GM18505 (cell line): ENCODE results near the gene PAFAH1B2.
"Not testable (repeated sequence)": the region's sequence is repeated elsewhere in the genome, so short reads cannot be mapped to it uniquely, and the experiment has no call there.

Experiments
- ATAC-seq: cut with Tn5 transposase; IDR thresholded peaks from one replicate; pipeline ENCODE4 v1.9.1; 2021; ENCODE audit not compliant: unreplicated experiment
- POLR2A ChIP-seq: IDR thresholded peaks from 4 replicates; pipeline ENCODE4 v1.6.1; 2011; ENCODE audit warnings: borderline replicate concordance; ENCODE audit not compliant: insufficient read depth, insufficient read length; ENCODE audit errors: extremely low read depth

Gene PAFAH1B2

GRCh38 chr11:117172724-117173421, 28.8 kb downstream of the PAFAH1B2 start:
- ATAC-seq: no peak
- no peak for TF ChIP-seq POLR2A

DNA sequence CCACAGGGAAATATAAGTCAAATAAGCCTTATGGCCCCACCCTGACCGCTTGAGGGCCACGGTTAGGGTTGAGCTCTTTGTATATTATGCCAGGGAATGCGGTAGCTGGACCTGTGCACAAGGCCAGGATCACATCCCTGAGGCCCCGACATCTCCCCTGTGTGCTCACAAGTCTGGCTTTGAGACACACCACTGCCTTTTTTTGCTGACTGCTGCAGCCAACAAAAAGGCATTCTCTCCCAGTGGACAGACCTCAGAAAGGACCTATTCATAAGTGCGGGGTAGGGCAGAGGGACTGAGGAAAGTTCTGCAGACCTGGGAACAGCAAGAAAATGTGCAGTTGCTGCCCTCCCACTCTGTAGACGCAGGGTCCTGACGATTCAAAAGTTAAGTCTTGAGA, 31.0 kb downstream of the PAFAH1B2 start:
- ATAC-seq: no peak
- no peak for TF ChIP-seq POLR2A

DNA sequence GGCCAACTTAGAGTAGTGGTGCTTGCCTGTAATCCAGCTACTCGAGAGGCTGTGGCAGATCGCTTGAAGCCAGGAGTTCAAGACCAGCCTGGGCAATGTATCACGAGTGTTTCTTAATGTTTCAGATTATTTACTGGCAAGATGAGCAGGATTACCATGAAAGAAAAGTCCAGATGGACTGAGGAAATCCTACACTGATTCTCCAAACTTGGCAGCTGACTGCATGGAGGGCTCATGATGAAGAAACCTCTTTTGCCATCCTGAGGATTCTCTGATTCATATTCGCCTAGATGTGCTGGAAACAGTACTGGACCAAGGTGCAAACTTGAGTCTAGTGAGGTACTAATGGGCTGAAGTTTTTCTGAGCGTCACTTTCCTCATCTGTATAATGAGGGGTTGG, 31.7 kb downstream of the PAFAH1B2 start:
- ATAC-seq: no peak
- TF ChIP-seq POLR2A: no peak

DNA sequence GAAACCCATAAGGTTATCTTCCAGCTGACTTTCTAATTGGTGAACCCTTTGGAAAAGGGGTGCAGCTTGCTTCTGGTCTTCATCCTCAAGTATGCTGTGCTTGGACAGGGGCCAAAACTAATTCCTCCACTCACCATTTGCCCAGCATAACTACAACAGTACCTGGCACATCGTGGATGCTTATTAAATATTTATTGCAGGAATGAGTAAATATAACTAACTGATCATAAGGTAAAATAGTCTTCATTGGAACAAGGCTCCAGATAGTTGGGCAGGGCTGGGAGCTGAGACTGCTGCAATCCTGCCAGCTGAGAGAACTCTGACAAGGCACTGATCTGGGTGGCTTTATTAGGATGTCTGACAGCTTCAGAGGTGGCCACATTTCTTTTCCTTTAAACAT, 32.1 kb downstream of the PAFAH1B2 start:
- ATAC-seq: no peak
- TF ChIP-seq POLR2A: no peak

DNA sequence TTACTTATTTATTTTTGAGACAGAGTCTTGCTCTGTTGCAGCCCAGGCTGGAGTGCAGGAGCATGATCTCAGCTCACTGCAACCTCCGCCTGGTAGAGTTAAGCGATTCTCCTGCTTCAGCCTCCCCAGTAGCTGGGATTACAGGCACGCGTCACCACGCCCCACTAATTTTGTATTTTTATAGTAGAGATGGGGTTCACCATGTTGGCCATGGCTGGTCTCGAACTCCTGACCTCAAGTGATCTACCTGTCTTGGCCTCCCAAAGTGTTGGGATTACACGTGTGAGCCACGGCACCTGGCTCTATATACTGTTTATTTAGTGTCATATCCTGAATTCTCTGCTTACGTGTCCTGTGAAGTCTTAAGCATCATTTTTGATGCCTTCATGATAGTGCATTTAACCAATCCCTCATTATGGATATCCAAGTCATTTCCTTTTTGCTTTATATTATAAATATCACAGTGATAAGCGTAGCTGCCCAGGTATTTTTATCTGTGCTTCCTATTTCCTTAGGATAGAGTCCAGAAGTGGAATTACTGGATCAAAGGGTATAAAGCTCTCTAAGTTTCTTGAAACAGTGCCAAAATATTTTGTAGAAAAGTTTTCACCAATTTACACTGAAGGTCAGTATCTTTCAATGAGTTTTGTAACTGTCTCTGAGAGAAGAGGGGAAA, 33.6 kb downstream of the PAFAH1B2 start:
- ATAC-seq: no peak
- no peak for TF ChIP-seq POLR2A

DNA sequence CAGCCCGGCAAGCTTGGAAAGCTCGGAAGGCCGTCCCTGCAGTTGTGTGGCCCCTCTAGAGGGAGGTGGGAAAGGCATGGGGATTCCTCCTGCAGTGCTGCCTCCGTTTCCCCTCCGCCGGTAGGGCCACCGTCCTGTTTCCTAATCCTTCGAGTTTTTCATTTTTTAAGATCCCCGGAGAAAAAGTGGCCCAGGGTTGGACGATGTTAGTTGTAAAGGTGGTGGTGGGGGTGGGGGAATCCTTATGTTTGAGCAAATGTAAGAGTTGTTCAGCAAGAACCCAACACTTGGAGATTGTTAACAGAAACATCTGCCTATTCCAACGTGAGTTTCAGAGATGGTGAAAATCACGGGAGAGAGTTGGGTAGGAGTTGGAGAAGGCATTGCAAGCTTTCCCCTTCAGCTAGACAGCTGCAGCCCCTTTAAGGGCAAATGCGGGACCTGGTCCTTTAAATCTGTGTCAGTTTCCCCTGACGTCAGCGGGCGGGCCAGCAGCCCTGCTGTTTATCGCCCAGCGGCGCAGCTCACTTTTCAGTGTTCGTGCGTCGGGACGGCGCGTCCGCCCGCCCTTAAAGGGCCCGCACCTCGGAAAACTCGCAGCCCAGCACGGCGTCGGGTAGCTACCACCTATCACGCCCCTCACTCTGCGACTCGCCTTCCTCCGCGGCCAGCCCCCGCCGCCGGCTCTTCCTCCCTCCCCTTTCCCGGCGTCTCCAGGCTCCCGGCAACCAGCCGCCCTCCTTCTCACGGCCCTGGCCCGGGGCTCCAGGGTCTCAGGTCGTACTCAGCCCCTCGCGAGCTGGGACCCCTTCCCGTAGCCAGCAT, 34.3 kb downstream of the PAFAH1B2 start, which contains the start of gene SIDT2:
Gene SIDT2, plus strand, starts transcription at position 534 of the 825 bp plus-strand sequence. CDS start 521 bp downstream, outside the sequence.
- TF ChIP-seq POLR2A: peak; percentile 75
- peak; percentile 88 for ATAC-seq

DNA sequence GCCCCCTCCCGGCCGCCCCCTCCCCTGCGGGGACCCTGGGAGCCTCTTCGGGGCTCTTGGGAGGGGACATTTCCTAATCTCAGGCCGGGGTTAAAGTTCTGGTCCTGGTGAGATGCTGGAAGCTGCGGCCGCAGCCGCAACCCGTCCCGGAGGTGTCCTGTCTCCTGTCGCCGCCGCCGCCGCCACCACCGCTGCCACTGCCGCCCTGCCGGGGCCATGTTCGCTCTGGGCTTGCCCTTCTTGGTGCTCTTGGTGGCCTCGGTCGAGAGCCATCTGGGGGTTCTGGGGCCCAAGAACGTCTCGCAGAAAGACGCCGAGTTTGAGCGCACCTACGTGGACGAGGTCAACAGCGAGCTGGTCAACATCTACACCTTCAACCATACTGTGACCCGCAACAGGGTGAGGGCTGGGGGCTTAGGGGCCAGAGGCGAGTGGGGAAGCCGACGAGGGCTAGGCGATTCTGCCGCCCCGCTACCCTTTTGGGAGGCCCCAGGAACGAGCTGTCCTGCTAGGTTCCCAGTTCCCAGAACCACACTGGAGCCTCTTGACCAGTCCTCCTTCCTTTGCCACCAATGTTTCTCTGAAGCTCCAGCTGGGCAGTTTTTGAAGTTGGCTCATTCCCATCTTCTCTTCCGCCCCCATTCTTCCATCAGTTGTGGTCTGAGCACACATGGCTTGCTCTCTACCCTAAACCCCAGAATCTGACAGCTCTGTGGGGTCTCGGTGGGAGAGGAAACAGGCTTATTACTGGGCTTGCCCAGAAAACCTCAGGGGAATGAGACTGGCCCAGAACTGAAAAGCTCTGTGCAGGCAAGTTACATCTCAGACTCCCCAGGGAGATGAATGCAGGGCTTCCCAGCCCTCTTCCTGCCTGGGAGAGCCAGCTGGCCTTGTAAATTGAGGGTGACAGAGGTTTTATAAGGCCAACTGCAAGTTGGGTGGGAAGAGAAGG, 35.2 kb downstream of the PAFAH1B2 start:
- TF ChIP-seq POLR2A: no peak
- ATAC-seq: peak; percentile 31

DNA sequence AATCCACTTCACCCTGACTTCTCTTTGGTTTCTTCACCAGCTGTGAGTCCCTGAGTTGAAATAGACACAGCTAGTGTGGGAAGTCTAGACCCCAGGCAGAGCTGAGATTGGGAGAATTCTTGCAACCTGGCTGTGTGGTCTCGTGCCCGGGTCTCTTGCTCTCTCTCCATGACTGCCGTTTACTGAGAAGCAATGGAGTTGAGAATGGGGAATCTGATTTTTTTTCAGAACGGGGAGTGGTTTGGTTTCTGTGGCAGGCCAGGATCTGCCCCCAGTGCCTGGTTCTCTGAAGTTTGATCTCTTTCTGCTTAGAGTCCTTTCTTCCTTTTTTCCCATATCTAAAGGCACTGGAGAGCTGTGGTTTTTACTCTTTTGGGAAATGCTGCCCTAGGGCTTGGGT, 35.9 kb downstream of the PAFAH1B2 start:
- ATAC-seq: no peak
- no peak for TF ChIP-seq POLR2A

DNA sequence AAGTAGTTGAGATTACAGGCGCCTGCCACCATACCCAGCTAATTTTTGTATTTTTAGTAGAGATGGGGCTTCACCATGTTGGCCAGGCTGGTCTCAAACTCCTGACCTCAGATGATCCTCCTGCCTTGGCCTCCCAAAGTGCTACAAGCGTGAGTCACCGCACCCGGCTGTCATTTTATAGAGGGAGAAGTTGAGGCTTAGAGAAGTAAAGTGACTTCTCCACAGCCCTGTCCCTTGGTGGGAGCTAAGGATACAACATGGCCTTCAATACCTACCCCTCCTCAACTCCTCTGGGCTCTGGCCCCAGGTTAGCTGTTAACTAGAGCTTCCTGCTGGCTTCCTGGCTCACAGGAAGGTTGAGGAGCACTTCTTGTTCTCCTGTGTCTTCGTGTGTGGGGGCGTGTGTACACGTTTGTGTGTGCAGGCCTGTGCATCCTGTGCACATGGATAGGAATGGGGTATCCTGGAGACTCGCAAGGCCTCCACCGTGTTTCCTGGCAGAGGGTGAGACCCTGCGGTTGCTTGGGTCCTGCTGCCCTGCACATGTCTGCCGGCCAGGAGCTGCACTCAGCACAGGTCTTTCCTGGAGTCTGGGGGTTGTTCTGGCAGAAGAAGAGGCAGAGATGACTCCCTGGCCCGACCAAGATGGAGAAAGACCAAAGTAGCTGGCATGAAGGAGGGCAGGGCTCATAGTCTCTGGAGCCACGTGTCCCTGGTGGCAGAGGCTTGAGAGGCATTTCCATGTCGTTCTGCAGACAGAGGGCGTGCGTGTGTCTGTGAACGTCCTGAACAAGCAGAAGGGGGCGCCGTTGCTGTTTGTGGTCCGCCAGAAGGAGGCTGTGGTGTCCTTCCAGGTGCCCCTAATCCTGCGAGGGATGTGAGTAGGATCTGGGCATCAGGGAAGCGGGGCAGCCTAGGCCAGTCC, 36.8 kb downstream of the PAFAH1B2 start:
- no peak for ATAC-seq
- TF ChIP-seq POLR2A: no peak

DNA sequence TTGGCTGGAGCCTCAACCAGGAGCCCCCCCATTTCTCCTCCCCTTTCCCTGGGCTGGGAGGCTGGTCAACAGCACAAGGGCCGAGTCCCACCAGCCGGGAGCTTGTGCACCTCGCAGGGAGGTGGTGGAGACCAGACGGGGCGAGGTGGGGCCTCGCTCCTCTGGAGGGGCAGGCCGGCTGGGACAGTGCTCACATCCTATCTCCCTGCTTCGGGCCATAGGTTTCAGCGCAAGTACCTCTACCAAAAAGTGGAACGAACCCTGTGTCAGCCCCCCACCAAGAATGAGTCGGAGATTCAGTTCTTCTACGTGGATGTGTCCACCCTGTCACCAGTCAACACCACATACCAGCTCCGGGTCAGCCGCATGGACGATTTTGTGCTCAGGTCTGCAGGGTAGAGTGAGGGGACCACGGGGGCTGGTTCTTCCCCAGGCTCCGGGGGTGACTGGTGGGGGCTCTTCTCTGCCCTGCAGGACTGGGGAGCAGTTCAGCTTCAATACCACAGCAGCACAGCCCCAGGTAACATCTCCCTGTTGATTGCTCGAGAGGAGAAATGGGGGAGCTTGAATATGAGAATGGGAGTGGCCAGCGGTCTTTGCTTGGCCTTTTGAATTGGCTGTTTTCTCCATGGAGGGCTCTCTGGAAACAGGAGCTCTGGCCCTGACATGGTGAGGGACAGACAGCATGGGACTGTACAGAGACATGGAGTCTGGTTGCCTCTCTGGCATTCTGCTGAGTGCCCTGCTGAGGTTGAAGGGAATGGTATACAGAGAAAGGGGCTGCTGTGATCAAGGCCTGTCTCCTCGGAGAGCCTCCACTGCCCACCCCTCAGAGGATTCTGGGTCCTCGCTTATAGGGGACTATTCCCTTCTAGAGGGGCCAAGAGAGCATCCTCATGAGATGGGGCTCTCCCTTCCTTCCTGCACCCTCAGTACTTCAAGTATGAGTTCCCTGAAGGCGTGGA, 37.8 kb downstream of the PAFAH1B2 start:
- TF ChIP-seq POLR2A: no peak
- ATAC-seq: no peak

GRCh38 chr11:117182551-117182935, 38.5 kb downstream of the PAFAH1B2 start:
- ATAC-seq: no peak
- TF ChIP-seq POLR2A: no peak

- not testable (repeated sequence) for ATAC-seq
Measured at GRCh38 chr11:117183178-117183577, 39.1 kb downstream of the PAFAH1B2 start.
